GM18505 (cell line): Measurements from ENCODE around the gene NHP2.
A peak's percentile ranks its signal among the peaks of the same experiment; 100 is the strongest.
"Not testable (repeated sequence)": the region's sequence is repeated elsewhere in the genome, so short reads cannot be mapped to it uniquely, and the experiment has no call there.

Experiments
- ATAC-seq: cut with Tn5 transposase; IDR thresholded peaks from one replicate; pipeline ENCODE4 v1.9.1; 2021; ENCODE audit not compliant: unreplicated experiment
- POLR2A ChIP-seq: IDR thresholded peaks from 4 replicates; pipeline ENCODE4 v1.6.1; 2011; ENCODE audit warnings: borderline replicate concordance; ENCODE audit not compliant: insufficient read depth, insufficient read length; ENCODE audit errors: extremely low read depth

The NHP2 gene

GRCh38 chr5:178153530-178154340 is at the start of gene NHP2:
TSS of gene NHP2 (minus strand) at chr5:178153885. CDS start at chr5:178153817, 68 bp downstream.
- ATAC-seq = peak; percentile 97

DNA sequence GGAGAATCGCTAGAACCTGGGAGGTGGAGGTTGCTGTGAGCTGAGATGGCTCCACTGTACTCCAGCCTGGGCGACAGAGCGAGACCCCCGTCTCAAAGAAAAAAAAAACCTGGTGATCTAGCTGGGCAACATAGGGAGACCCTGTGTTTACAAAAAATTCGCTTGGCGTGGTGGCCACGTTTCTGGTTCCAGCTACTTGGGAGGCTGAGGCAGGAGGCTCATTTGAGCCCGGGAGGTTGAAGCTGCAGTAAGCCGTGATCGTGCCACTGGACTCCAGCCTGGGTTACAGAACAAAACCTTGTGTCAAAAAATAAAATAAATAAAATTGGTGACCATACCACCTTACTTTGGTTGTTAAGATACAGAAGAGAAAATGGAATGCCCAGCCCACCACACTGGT is 48.9 kb upstream of the NHP2 start:
- TF ChIP-seq POLR2A = no peak
- no peak for ATAC-seq

More at GRCh38 chr5:178153530-178154340, at the start of gene NHP2:
- TF ChIP-seq POLR2A = peak; percentile 66

DNA sequence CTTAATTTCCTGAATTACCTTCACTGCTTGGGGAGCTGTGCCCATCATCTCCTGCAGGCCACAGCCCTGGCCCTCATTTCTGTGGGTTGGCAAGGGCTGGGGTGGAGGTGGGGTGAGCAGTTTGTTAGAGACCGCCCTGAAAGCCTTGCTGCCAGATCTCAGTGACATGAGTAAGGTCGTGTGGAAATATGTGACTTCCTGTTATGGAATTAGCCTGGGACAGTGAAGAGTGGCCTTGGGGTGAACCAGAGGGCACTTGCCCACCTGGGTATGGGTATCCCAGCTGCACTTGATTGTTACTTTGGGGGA is 48.2 kb upstream of the NHP2 start:
- TF ChIP-seq POLR2A = no peak
- ATAC-seq = no peak

- no peak for ATAC-seq
- TF ChIP-seq POLR2A = no peak
Measured at GRCh38 chr5:178201221-178201926, 47.7 kb upstream of the NHP2 start.

GRCh38 chr5:178199581-178200434 is 46.1 kb upstream of the NHP2 start:
- TF ChIP-seq POLR2A = no peak
- no peak for ATAC-seq

GRCh38 chr5:178198706-178199105 is 45.0 kb upstream of the NHP2 start:
- TF ChIP-seq POLR2A = no peak
- ATAC-seq = no peak

- not testable (repeated sequence) for ATAC-seq
Measured at GRCh38 chr5:178198151-178198550, 44.5 kb upstream of the NHP2 start.

DNA sequence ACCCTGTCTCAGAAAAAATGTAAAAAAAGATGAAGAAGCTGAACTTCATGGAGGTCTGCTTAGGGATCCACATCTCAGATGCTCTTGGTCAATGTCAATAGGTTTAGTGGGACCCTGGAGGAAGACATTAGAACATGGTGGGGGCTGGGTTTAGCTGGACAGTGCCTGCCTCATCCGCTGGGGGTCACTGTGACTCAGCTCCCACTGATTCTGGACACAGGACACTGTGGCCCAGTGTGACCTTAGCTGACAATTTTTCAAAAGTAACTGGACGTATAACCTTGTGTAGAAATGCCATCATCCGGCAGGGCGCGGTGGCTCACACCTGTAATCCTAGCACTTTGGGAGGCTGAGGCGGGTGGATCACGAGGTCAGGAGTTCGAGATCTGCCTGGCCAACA is 43.3 kb upstream of the NHP2 start:
- no peak for TF ChIP-seq POLR2A
- no peak for ATAC-seq

DNA sequence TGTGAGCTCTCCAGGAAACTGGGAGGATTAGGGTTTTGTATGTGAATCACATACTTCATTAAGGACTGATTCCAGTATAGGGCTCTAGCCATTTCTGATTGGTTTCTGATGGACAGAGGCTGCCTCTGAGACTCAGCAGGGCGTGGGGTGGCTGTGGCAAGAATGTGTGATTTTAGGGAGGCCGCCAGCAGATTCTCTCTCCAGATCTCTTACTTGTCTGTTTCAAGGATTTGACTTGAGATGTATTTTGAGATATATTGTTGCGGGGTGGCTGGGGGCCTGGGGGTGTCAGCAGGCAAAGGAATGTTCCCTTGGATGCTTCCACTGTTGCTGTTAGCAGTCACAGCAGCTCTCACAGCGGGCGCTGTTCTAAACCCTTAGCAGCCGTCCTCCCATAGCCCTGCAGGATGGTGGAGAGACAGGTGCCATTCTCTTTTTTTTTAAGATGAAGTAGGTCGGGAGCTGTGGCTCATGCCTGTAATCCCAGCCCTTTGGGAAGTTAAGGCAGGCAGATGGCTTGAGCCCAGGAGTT is 42.7 kb upstream of the NHP2 start:
- no peak for TF ChIP-seq POLR2A
- ATAC-seq = no peak

GRCh38 chr5:178194026-178194425 is 40.3 kb upstream of the NHP2 start:
- ATAC-seq = no peak

GRCh38 chr5:178193251-178193809 is 39.6 kb upstream of the NHP2 start:
- ATAC-seq = no peak
- no peak for TF ChIP-seq POLR2A

More at GRCh38 chr5:178194026-178194425, 40.3 kb upstream of the NHP2 start:
- TF ChIP-seq POLR2A = no peak

- no peak for ATAC-seq
- no peak for TF ChIP-seq POLR2A
Measured at GRCh38 chr5:178192787-178193186, 39.1 kb upstream of the NHP2 start.

DNA sequence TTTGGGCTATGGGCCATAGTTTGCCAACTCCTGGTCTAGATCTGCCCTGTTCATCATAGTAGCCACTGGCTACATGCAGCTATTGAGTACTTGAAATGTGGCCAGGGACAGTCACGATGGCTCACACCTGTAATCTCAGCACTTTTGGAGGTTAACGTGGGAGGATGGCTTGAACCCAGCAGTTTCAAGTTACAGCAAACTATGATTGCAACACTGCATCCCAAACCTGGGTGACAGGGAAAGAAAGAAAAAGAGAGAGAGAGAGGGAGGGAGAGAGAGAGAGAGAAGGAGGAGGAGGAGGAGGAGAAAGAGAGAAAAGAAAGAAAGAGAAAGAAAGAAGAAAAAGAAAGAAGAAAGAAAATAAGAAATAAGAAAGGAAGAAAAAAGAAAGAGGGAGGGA is 38.6 kb upstream of the NHP2 start:
- no peak for TF ChIP-seq POLR2A
- no peak for ATAC-seq
